K562 (cell line): Measurements from ENCODE around the gene FNDC1. TPM values are rescaled to one million over a fixed set of nuclear protein-coding genes. Genes with fewer than 3 reads are reported as not detected.

ENCODE experiments used
- ATAC-seq: fragments of 200-7000 bp; cut with Tn5 transposase; 3 replicates; pipeline ENCODE4 v1.9.1; 2020; ENCODE audit warnings: moderate library complexity
- BruUV-seq: library from RNA; stranded (reverse); fragments of 400-500 nt; replicated peaks from 2 replicates; lab custom pipeline; 2021; lab: Mats Ljungman, UMichigan
- CTCF ChIA-PET: fragments of 300-600 bp; formaldehyde crosslinking; extraction: SDS; loops from one replicate; lab custom pipeline; 2021; ENCODE audit warnings: low intra/inter-chr PET ratio; lab: Yijun Ruan, JAX
- POLR2A ChIA-PET: fragments of 300-600, 350-650 bp; sonication (Branson Sonifier 250); formaldehyde crosslinking; extraction: SDS; loops from one replicate; lab custom pipeline; 2021; ENCODE audit warnings: antibody characterized with exemption, inconsistent platforms; lab: Yijun Ruan, JAX
- DNase-seq, 4 experiments: peaks; one replicate each; pipeline versions ENCODE4 v3.0.0 to v3.0.0-alpha.2; 2011 to 2018; ENCODE audit warnings: low spot score in 3 of 4, mixed read lengths in 3 of 4; ENCODE audit errors: extremely low read depth in 1 of 4
- FAIRE-seq: peaks from 2 replicates; lab custom pipeline; 2011; peaks lifted over from hg19 to GRCh38; lab: Jason Lieb, UNC
- H2AFZ ChIP-seq: 2 replicates; pipeline ENCODE4 v1.6.0; 2011; ENCODE audit warnings: low read depth, low read length, control low read depth, inconsistent platforms
- H3K27ac ChIP-seq: fragments of 200-600 bp; 3 replicates; pipeline ENCODE4 v1.8.0; 2011; ENCODE audit warnings: low read depth, mild to moderate bottlenecking, control low read depth, inconsistent platforms, low read length, moderate library complexity, mixed read lengths; ENCODE audit errors: extremely low read depth
- H3K27me3 ChIP-seq, 2 experiments: fragments of 300-600 bp in 1 of 2; 2 replicates in 1 of 2; 3 replicates in 1 of 2; pipeline versions ENCODE4 v1.6.0 to v1.8.0; 2011; ENCODE audit warnings: inconsistent platforms in 2 of 2, low read length in 2 of 2, mild to moderate bottlenecking in 1 of 2, mixed read lengths in 1 of 2, moderate library complexity in 1 of 2; ENCODE audit not compliant: control insufficient read depth in 2 of 2, insufficient read depth in 2 of 2
- H3K36me3 ChIP-seq: fragments of 300-600 bp; 3 replicates; pipeline ENCODE4 v1.8.0; 2011; ENCODE audit warnings: mild to moderate bottlenecking, low read length, inconsistent platforms; ENCODE audit not compliant: control insufficient read depth, insufficient read depth
- H3K4me1 ChIP-seq, 2 experiments: fragments of 200-600 bp in 1 of 2; replicated peaks in 1 of 2; 2 replicates in 1 of 2; 3 replicates in 1 of 2; pipeline versions ENCODE4 v1.5.1 to v1.8.0; 2011; ENCODE audit warnings: inconsistent platforms in 2 of 2, low read length in 2 of 2, mild to moderate bottlenecking in 1 of 2, mixed read lengths in 1 of 2, moderate library complexity in 1 of 2; ENCODE audit not compliant: control insufficient read depth in 2 of 2, insufficient read depth in 2 of 2
- H3K4me2 ChIP-seq: 2 replicates; pipeline ENCODE4 v1.6.1; 2011; ENCODE audit warnings: low read length, control low read depth, inconsistent platforms, mixed read lengths; ENCODE audit not compliant: insufficient read depth
- H3K4me3 ChIP-seq: fragments of 200-600 bp; sonication (generic), shearing (Covaris generic); 2 replicates; pipeline ENCODE4 v1.5.1; 2016; ENCODE audit warnings: control low read depth, inconsistent platforms
- H3K79me2 ChIP-seq: fragments of 200-600 bp; 3 replicates; pipeline ENCODE4 v1.8.0; 2011; ENCODE audit warnings: low read length, inconsistent platforms; ENCODE audit not compliant: control insufficient read depth, insufficient read depth
- H3K9ac ChIP-seq, 2 experiments: 2 replicates each; pipeline versions ENCODE4 v1.6.0 to v1.6.1; 2011; ENCODE audit warnings: low read depth in 2 of 2, low read length in 2 of 2, control low read depth in 1 of 2, inconsistent platforms in 1 of 2, mild to moderate bottlenecking in 1 of 2, mixed read lengths in 1 of 2; ENCODE audit not compliant: insufficient read depth in 1 of 2
- H3K9me1 ChIP-seq: one replicate; pipeline ENCODE4 v1.6.0; 2011; ENCODE audit warnings: inconsistent platforms, mild to moderate bottlenecking, low read length, moderate library complexity; ENCODE audit not compliant: control insufficient read depth, insufficient read depth
- H3K9me3 ChIP-seq: replicated peaks from 2 replicates; pipeline ENCODE4 v1.5.1; 2011; ENCODE audit warnings: low read depth, low read length, inconsistent platforms; ENCODE audit not compliant: control insufficient read depth, insufficient read depth
- H4K20me1 ChIP-seq: replicated peaks from 2 replicates; pipeline ENCODE4 v1.6.1; 2011; ENCODE audit warnings: low read length, inconsistent platforms, mixed read lengths; ENCODE audit not compliant: control insufficient read depth, insufficient read depth
- ARID2 ChIP-seq: fragments of 450-650 bp; IDR thresholded peaks from 2 replicates; pipeline ENCODE4 v1.6.1; 2017; ENCODE audit warnings: antibody characterized with exemption, mild to moderate bottlenecking
- CEBPG ChIP-seq, 3 experiments: fragments of 200-800 bp in 1 of 3; sonication (Bioruptor generic) in 1 of 3; sonication (generic) in 1 of 3; formaldehyde crosslinking in 1 of 3; IDR thresholded peaks in 2 of 3; conservative IDR thresholded peaks in 1 of 3; 2 replicates each; pipeline versions ENCODE4 v1.6.1 to v1.8.0; 2016 to 2022; ENCODE audit warnings: missing compliant biosample characterization in 2 of 3, missing genetic modification characterization in 2 of 3, mild to moderate bottlenecking in 1 of 3, missing genetic modification reagents in 1 of 3
- E2F6 ChIP-seq, 2 experiments: IDR thresholded peaks; 2 replicates each; pipeline ENCODE4 v1.6.1; 2011; ENCODE audit warnings: borderline replicate concordance in 1 of 2, control low read depth in 1 of 2, low read depth in 1 of 2, low read length in 1 of 2, mild to moderate bottlenecking in 1 of 2, mixed read lengths in 1 of 2, moderate library complexity in 1 of 2; ENCODE audit not compliant: insufficient read depth in 1 of 2, insufficient read length in 1 of 2, poor library complexity in 1 of 2, severe bottlenecking in 1 of 2; ENCODE audit errors: extremely low read depth in 1 of 2
- EZH2 ChIP-seq: IDR thresholded peaks from 2 replicates; pipeline ENCODE4 v1.6.1; 2012; ENCODE audit warnings: low read depth, mild to moderate bottlenecking, inconsistent platforms, low read length, borderline replicate concordance
- MAZ ChIP-seq, 2 experiments: fragments of 450-650 bp in 1 of 2; sonication (generic) in 1 of 2; formaldehyde crosslinking; IDR thresholded peaks in 1 of 2; conservative IDR thresholded peaks in 1 of 2; 2 replicates each; pipeline versions ENCODE4 v1.4.0 to v1.5.0; 2020; ENCODE audit warnings: mild to moderate bottlenecking in 1 of 2, missing genetic modification reagents in 1 of 2
- MBD2 ChIP-seq: sonication (generic); IDR thresholded peaks from 2 replicates; pipeline ENCODE4 v1.6.1; 2016; ENCODE audit warnings: low read depth, borderline replicate concordance
- MTA2 ChIP-seq: fragments of 450-650 bp; IDR thresholded peaks from 2 replicates; pipeline ENCODE4 v1.6.1; 2016; ENCODE audit warnings: low read depth
- NCOR1 ChIP-seq: fragments of 450-650 bp; IDR thresholded peaks from 2 replicates; pipeline ENCODE4 v1.6.1; 2016; ENCODE audit warnings: mild to moderate bottlenecking, moderate library complexity
- OTX1 ChIP-seq: fragments of 450-650 bp; formaldehyde crosslinking; IDR thresholded peaks from 2 replicates; pipeline ENCODE4 v1.4.0; 2022; ENCODE audit warnings: mild to moderate bottlenecking
- RNF2 ChIP-seq: sonication (generic); IDR thresholded peaks from 2 replicates; pipeline ENCODE4 v1.6.1; 2016
- XRCC3 ChIP-seq: fragments of 450-650 bp; IDR thresholded peaks from 2 replicates; pipeline ENCODE4 v1.6.1; 2017; ENCODE audit warnings: mild to moderate bottlenecking, moderate library complexity
- ZNF263 ChIP-seq: sonication (generic); formaldehyde crosslinking; IDR thresholded peaks from 2 replicates; pipeline ENCODE4 v1.8.0; 2022; ENCODE audit warnings: mild to moderate bottlenecking, missing genetic modification reagents, borderline replicate concordance
- ZNF609 ChIP-seq: sonication (generic); formaldehyde crosslinking; IDR thresholded peaks from 2 replicates; pipeline ENCODE4 v1.8.1; 2023; ENCODE audit warnings: missing genetic modification reagents, mild to moderate bottlenecking, borderline replicate concordance
- ZNF639 ChIP-seq, 2 experiments: fragments of 200-800 bp in 1 of 2; sonication (Bioruptor generic) in 1 of 2; sonication (generic) in 1 of 2; formaldehyde crosslinking in 1 of 2; IDR thresholded peaks in 1 of 2; conservative IDR thresholded peaks in 1 of 2; 2 replicates each; pipeline versions ENCODE4 v1.5.0 to v1.6.1; 2016 to 2020; ENCODE audit warnings: missing compliant biosample characterization in 1 of 2, missing genetic modification characterization in 1 of 2, missing genetic modification reagents in 1 of 2
- WGBS: fragments of 100-300 bp; shearing (Covaris generic); methylation state at CpG from one replicate; pipeline ENCODE4 v1.1.6; 2016; ENCODE audit warnings: low coverage, mixed read lengths; ENCODE audit not compliant: insufficient coverage; ENCODE audit errors: missing lambda C conversion rate; 5-methylcytosine and 5-hydroxymethylcytosine counted together
- in situ Hi-C: fragments of 300-500 bp; cut with MboI; formaldehyde crosslinking; loops from 4 replicates; pipeline ENCODE4 v1.15.0; 2018; ENCODE audit warnings: inconsistent platforms, mixed read lengths
- intact Hi-C: fragments of 100-400 bp; cut with micrococcal nuclease; formaldehyde crosslinking; loops from 2 replicates; pipeline ENCODE4 v1.14.2; 2022
- polyA plus RNA-seq, 8 experiments: library from polyadenylated mRNA; depleted of rRNA in 4 of 8; stranded (reverse) in 5 of 8; unstranded in 3 of 8; fragments of >200 nt; fragmentation: Nextera tagmentation in 2 of 8; fragmentation: Illumina TruSeq in 1 of 8; extraction: Ambion mirVana in 2 of 8; extraction: Trizol in 1 of 8; gene quantifications; 2 replicates each; pipeline versions ENCODE4 v1.2.1 to v1.2.3, GENCODE V29; 2011 to 2014; ENCODE audit warnings: inconsistent platforms in 1 of 8, missing spikeins in 1 of 8
- total RNA-seq, 7 experiments: library from RNA; depleted of rRNA in 6 of 7; stranded (reverse); fragments of >200 nt in 6 of 7; fragmentation: Illumina TruSeq in 2 of 7; extraction: Trizol in 2 of 7; gene quantifications; 2 replicates each; pipeline versions ENCODE4 v1.2.1 to v1.2.3, GENCODE V29; 2011 to 2021; ENCODE audit warnings: low replicate concordance in 1 of 7

Gene FNDC1
- total and polyA plus RNA-seq, 9 of the 15 experiments (the other 6 are each of a cell fraction or from before 2014, with no cell fraction given): not detected

GRCh38 chr6:159170333-159170672, 1.1 kb downstream of the FNDC1 start:
- Histone ChIP-seq H3K9me3 (no peaks in the 10 kb centered on the region), H3K36me3 (no peaks in the 10 kb centered on the region), H3K4me1 (peaks cover 0 to 17% of the 10 kb centered on the region in 2 experiments; a peak in 2 of 5 replicates), H3K4me3 (no peak overlapping the region), H4K20me1 (no peaks in the 10 kb centered on the region), H3K9ac (no peak overlapping the region), H3K4me2 (no peak overlapping the region), H3K27me3 (peaks cover 23 to 46% of the 10 kb centered on the region in 2 experiments), H2AFZ (no peak overlapping the region), H3K9me1 (no peaks in the 10 kb centered on the region), H3K79me2 (no peaks in the 10 kb centered on the region), H3K27ac (no peak overlapping the region)
- DNase-seq: no peak
- 10% methylated on average over 6 of the region's 7 CpGs for WGBS
- intact Hi-C loops (loop anchor here (5.0 kb wide), 1 partner anchor 82 kb away; no protein-coding TSS in a partner anchor), in situ Hi-C loops (loop anchor here (5.0 kb wide), 1 partner anchor 482 kb away; no protein-coding TSS in a partner anchor)
- POLR2A ChIA-PET: interaction anchor here (0.6 kb wide), 1 partner anchor 466 kb away, joined by 3 read pairs; no protein-coding TSS in a partner anchor
- BruUV-seq: no TSS peak
- CTCF ChIA-PET: no interaction called here
- no peak for ATAC-seq
- no peak for FAIRE-seq
- TF ChIP-seq OTX1 (CRISPR knock-in tag) (no peak), XRCC3 (no peak), MAZ (CRISPR knock-in tag; conservative IDR thresholded peaks at IDR 0.05 in 1 of 2, IDR thresholded peaks at IDR 0.05 in 1 of 2) (no peak), CEBPG (CRISPR knock-in tag; IDR thresholded peaks at IDR 0.05) (no peak), CEBPG (tag; conservative IDR thresholded peaks at IDR 0.05 in 1 of 2, IDR thresholded peaks at IDR 0.05 in 1 of 2) (no peak), MTA2 (no peak), RNF2 (no peak), ZNF263 (no peak), E2F6 (IDR thresholded peaks at IDR 0.05; ENCODE audit: borderline replicate concordance in 1 of 2, extremely low read depth in 1 of 2, insufficient read depth in 1 of 2, insufficient read length in 1 of 2, low read depth in 1 of 2, low read length in 1 of 2, poor library complexity in 1 of 2, severe bottlenecking in 1 of 2) (no peak), NCOR1 (no peak), ZNF609 (CRISPR knock-in tag) (no peak), EZH2 (no peak), ZNF639 (CRISPR knock-in tag; conservative IDR thresholded peaks at IDR 0.05 in 1 of 2, IDR thresholded peaks at IDR 0.05 in 1 of 2) (no peak), MBD2 (no peak), ARID2 (no peak)
